OCI-LY3 (cell line): Measurements from ENCODE around the gene SPIRE1.

ENCODE experiments used
- CTCF ChIP-seq: fragments of 200-600, 300-600 bp; sonication (generic); IDR thresholded peaks from 2 replicates; pipeline ENCODE4 v1.5.1; 2014; ENCODE audit warnings: antibody characterized with exemption, low read length, low read depth
- EZH2phosphoT487 ChIP-seq: fragments of 200-600 bp; shearing (Covaris generic); IDR thresholded peaks from 2 replicates; pipeline ENCODE4 v1.6.1; 2018; ENCODE audit warnings: antibody characterized with exemption, mixed run types, low read depth

GRCh38 chr18:12452784-12453183 is 205.1 kb downstream of the SPIRE1 start:
- TF ChIP-seq CTCF (no peak), EZH2phosphoT487 (no peak)
